Skeletal muscle cell (primary cell): ENCODE measurements around the gene EFCAB6.

Experiments
- DNase-seq: peaks from one replicate; pipeline ENCODE4 v3.0.0-alpha.2; 2010; ENCODE audit warnings: low read depth
- H3K4me3 ChIP-seq: 2 replicates; pipeline ENCODE4 v1.5.1; 2011; ENCODE audit warnings: low read depth, mild to moderate bottlenecking, control low read depth, low read length, moderate library complexity

Gene EFCAB6

GRCh38 chr22:43734370-43735150 lies 77.5 kb downstream of the EFCAB6 start:
- DNase-seq, result no peak
- H3K4me3 ChIP-seq, result no peak overlapping the region

- DNase-seq, result no peak
- no peak overlapping the region for H3K4me3 ChIP-seq
Measured at GRCh38 chr22:43733138-43733537, 79.0 kb downstream of the EFCAB6 start.

- H3K4me3 ChIP-seq, result no peak overlapping the region
- no peak for DNase-seq
Measured at GRCh38 chr22:43731988-43732387, 80.1 kb downstream of the EFCAB6 start.

GRCh38 chr22:43726964-43727543 lies 85.1 kb downstream of the EFCAB6 start:
- H3K4me3 ChIP-seq, result no peak overlapping the region
- no peak for DNase-seq

- DNase-seq, result no peak
- no peak overlapping the region for H3K4me3 ChIP-seq
Measured at GRCh38 chr22:43726322-43726721, 85.8 kb downstream of the EFCAB6 start.

- no peak overlapping the region for H3K4me3 ChIP-seq
- DNase-seq, result no peak
Measured at GRCh38 chr22:43723816-43724215, 88.3 kb downstream of the EFCAB6 start.

- no peak for DNase-seq
Measured at GRCh38 chr22:43722444-43722843, 89.7 kb downstream of the EFCAB6 start.

GRCh38 chr22:43720716-43721115 lies 91.4 kb downstream of the EFCAB6 start:
- H3K4me3 ChIP-seq, result no peak overlapping the region
- no peak for DNase-seq

More at GRCh38 chr22:43722444-43722843, 89.7 kb downstream of the EFCAB6 start:
- H3K4me3 ChIP-seq, result no peak overlapping the region

GRCh38 chr22:43714104-43714503 lies 98.0 kb downstream of the EFCAB6 start:
- DNase-seq, result no peak
- no peak overlapping the region for H3K4me3 ChIP-seq

- no peak overlapping the region for H3K4me3 ChIP-seq
- DNase-seq, result no peak
Measured at GRCh38 chr22:43711681-43712080, 100.4 kb downstream of the EFCAB6 start.

- no peak for DNase-seq
Measured at GRCh38 chr22:43707648-43708047, 104.5 kb downstream of the EFCAB6 start.

GRCh38 chr22:43706571-43707328 lies 105.4 kb downstream of the EFCAB6 start:
- no peak for DNase-seq
- H3K4me3 ChIP-seq, result no peak overlapping the region

More at GRCh38 chr22:43707648-43708047, 104.5 kb downstream of the EFCAB6 start:
- no peak overlapping the region for H3K4me3 ChIP-seq

- H3K4me3 ChIP-seq, result no peak overlapping the region
- DNase-seq, result no peak
Measured at GRCh38 chr22:43706151-43706550, 106.0 kb downstream of the EFCAB6 start.

GRCh38 chr22:43704051-43704450 lies 108.1 kb downstream of the EFCAB6 start:
- H3K4me3 ChIP-seq, result no peak overlapping the region
- DNase-seq, result no peak

- H3K4me3 ChIP-seq, result no peak overlapping the region
- no peak for DNase-seq
Measured at GRCh38 chr22:43698403-43698802, 113.7 kb downstream of the EFCAB6 start.

- no peak for DNase-seq
- no peak overlapping the region for H3K4me3 ChIP-seq
Measured at GRCh38 chr22:43697894-43698293, 114.2 kb downstream of the EFCAB6 start.

- DNase-seq, result no peak
- no peak overlapping the region for H3K4me3 ChIP-seq
Measured at GRCh38 chr22:43693249-43693648, 118.9 kb downstream of the EFCAB6 start.

- no peak for DNase-seq
- no peak overlapping the region for H3K4me3 ChIP-seq
Measured at GRCh38 chr22:43689356-43689755, 122.7 kb downstream of the EFCAB6 start.

- no peak for DNase-seq
- no peak overlapping the region for H3K4me3 ChIP-seq
Measured at GRCh38 chr22:43682851-43683250, 129.3 kb downstream of the EFCAB6 start.

GRCh38 chr22:43681731-43682360 lies 130.3 kb downstream of the EFCAB6 start:
- no peak overlapping the region for H3K4me3 ChIP-seq
- DNase-seq, result no peak
